ENCODE results near the gene WNT10A.

Gene WNT10A

GRCh38 chr2:218882866-218883366 is 2.3 kb downstream of the WNT10A start (continued):
- no peak for TF ChIP-seq ZNF596 (tag by site-specific recombination; IDR thresholded peaks at IDR 0.05)

- Histone ChIP-seq H3K4me3 (ENCODE audit: low read depth, low read length) (no peak overlapping the region), H3K36me3 (ENCODE audit: control insufficient read depth in 2 of 2, insufficient read depth in 1 of 2, low read length in 2 of 2) (no peaks in the 10 kb centered on the region), H3K27ac (ENCODE audit: extremely low read depth, low read depth, low read length) (no peak overlapping the region), H3K9me3 (ENCODE audit: control insufficient read depth, insufficient read depth, low read depth, low read length) (no peaks in the 10 kb centered on the region), H3K4me1 (ENCODE audit: control insufficient read depth, insufficient read depth, low read length) (peaks cover 3% of the 10 kb centered on the region)
- ChIA-PET CTCF (interaction anchor here (0.6 to 17.7 kb wide), 4 partner anchors 9 to 674 kb away, joined by 3 to 552 read pairs (median 3); no protein-coding TSS in a partner anchor), POLR2A (no interaction called here)
- TF ChIP-seq ZNF48 (tag by site-specific recombination; IDR thresholded peaks at IDR 0.05) (no peak), BCL11B (tag by site-specific recombination; IDR thresholded peaks at IDR 0.05; ENCODE audit: low read depth) (no peak), ZNF530 (tag by site-specific recombination; IDR thresholded peaks at IDR 0.05; ENCODE audit: low read depth) (no peak), ZNF121 (tag by site-specific recombination; IDR thresholded peaks at IDR 0.05) (no peak), ZNF571 (tag by site-specific recombination; IDR thresholded peaks at IDR 0.05) (no peak), ZEB2 (tag by site-specific recombination; IDR thresholded peaks at IDR 0.05) (no peak), ZNF350 (tag by site-specific recombination; IDR thresholded peaks at IDR 0.05) (no peak)
Observed at GRCh38 chr2:218883491-218884490, 3.1 kb downstream of the WNT10A start.

GRCh38 chr2:218884519-218884918 is 3.9 kb downstream of the WNT10A start:
- ChIA-PET POLR2A (no interaction called here), CTCF (interaction anchor here (0.6 to 17.7 kb wide), 6 partner anchors 7 to 96 kb away, joined by 3 to 552 read pairs (median 4); no protein-coding TSS in a partner anchor)
- H3K9me3 ChIP-seq (ENCODE audit: control insufficient read depth, insufficient read depth, low read depth, low read length): no peaks in the 10 kb centered on the region
- H3K4me3 ChIP-seq (ENCODE audit: low read depth, low read length): no peak overlapping the region
- H3K36me3 ChIP-seq (ENCODE audit: control insufficient read depth in 2 of 2, insufficient read depth in 1 of 2, low read length in 2 of 2): no peaks in the 10 kb centered on the region
- peaks cover 3% of the 10 kb centered on the region for H3K4me1 ChIP-seq (ENCODE audit: control insufficient read depth, insufficient read depth, low read length)
- H3K27ac ChIP-seq (ENCODE audit: extremely low read depth, low read depth, low read length): no peak overlapping the region
- no peak for TF ChIP-seq ZNF202 (tag by site-specific recombination; IDR thresholded peaks at IDR 0.05; ENCODE audit: borderline replicate concordance)
- TF ChIP-seq ZNF704 (tag by site-specific recombination; IDR thresholded peaks at IDR 0.05): no peak
- no peak for TF ChIP-seq ZNF423 (tag by site-specific recombination; IDR thresholded peaks at IDR 0.05)
- no peak for TF ChIP-seq OVOL3 (tag by site-specific recombination; IDR thresholded peaks at IDR 0.05)
- TF ChIP-seq REST (tag by site-specific recombination; IDR thresholded peaks at IDR 0.05): no peak
- no peak for TF ChIP-seq MEIS1 (CRISPR knock-in tag; IDR thresholded peaks at IDR 0.05; ENCODE audit: borderline replicate concordance)
- no peak for TF ChIP-seq FEZF1 (tag by site-specific recombination; IDR thresholded peaks at IDR 0.05)
- TF ChIP-seq PRDM2 (tag by site-specific recombination; IDR thresholded peaks at IDR 0.05; ENCODE audit: borderline replicate concordance): no peak
- no peak for TF ChIP-seq TRIM28 (IDR thresholded peaks at IDR 0.05; ENCODE audit: borderline replicate concordance, low read length)
- TF ChIP-seq ZFP41 (tag by site-specific recombination; IDR thresholded peaks at IDR 0.05; ENCODE audit: borderline replicate concordance): no peak
- no peak for TF ChIP-seq HOXD13 (CRISPR knock-in tag; IDR thresholded peaks at IDR 0.05; ENCODE audit: borderline replicate concordance)
- TF ChIP-seq GLIS1 (tag by site-specific recombination; IDR thresholded peaks at IDR 0.05): no peak
